NCI-H146 treated with DMSO at 0.1 percent for 48 hours (cell line): Measurements from ENCODE around the gene ERLIN1.
A peak's percentile ranks its signal among the peaks of the same experiment; 100 is the strongest.
"Not testable (repeated sequence)": the region's sequence is repeated elsewhere in the genome, so short reads cannot be mapped to it uniquely, and the experiment has no call there.

Experiments
- DNase-seq: peaks from one replicate; lab custom pipeline; 2025; ENCODE audit not compliant: unreplicated experiment; lab: John Stamatoyannopoulos, UW

The ERLIN1 gene

GRCh38 chr10:100138921-100139496 lies 46.8 kb downstream of the ERLIN1 start:
- no peak for DNase-seq

DNA sequence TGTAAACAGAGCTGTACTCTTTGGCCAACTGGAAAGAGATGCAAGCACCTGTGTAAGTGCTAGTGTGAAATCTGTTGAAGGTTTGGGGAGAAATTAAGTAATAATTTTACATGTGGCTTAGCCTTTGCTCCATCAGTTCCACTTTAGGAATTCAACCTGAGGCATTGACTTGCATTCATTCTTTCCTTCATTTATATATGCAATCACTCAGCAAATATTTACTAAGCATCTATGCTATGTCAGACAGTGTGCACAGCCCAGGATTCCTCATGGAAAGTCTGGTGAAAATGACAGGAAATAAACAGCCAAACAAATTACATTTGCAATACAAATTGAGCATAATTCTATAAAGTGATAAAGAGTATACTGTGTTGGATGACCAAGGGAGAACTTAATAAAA lies 50.3 kb downstream of the ERLIN1 start:
- DNase-seq = no peak

GRCh38 chr10:100133801-100134200 lies 52.0 kb downstream of the ERLIN1 start:
- DNase-seq = no peak

DNA sequence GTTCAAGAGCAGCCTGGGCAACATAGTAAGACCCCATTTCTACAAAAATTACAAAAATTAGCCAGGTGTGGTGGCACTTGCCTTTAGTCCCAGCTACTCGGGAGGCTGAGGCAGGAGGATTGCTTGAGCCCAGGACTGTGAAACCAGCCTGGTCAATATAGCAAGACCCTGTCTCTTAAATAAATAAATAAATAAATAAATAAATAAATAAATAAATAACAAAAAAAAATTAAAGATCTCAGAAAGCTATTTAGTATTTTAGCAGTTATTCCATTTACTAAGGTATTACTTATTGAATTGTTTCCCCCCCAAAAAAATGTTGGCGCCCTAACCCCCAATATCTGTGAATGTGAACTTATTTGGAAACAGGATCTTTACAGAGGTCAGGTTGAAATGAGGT lies 53.4 kb downstream of the ERLIN1 start:
- DNase-seq = no peak

- no peak for DNase-seq
These were observed 54.3 kb downstream of the ERLIN1 start for GRCh38 chr10:100131571-100131970.

GRCh38 chr10:100130831-100131230 lies 55.0 kb downstream of the ERLIN1 start:
- no peak for DNase-seq

DNA sequence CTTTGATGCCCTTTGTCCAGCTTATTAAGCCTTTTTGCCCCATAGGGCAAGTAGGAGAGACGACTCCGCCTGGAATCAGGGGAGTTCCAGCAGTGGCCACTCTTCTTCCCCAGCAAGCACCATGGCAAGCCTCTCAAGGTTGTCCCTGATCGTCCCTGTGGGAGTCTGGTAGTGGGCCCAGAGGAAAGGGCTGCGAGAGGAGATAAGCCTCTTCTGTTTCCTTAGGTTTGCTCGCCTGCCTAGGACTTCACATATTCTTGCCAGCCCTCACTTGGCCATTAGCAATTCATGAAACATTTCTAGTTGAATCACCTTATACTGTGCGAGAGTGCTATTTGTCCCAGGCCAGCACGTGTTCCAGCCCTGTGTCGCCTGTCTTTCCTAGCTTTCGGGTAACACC lies 56.4 kb downstream of the ERLIN1 start:
- no peak for DNase-seq

GRCh38 chr10:100128951-100129350 lies 56.9 kb downstream of the ERLIN1 start:
- no peak for DNase-seq

DNA sequence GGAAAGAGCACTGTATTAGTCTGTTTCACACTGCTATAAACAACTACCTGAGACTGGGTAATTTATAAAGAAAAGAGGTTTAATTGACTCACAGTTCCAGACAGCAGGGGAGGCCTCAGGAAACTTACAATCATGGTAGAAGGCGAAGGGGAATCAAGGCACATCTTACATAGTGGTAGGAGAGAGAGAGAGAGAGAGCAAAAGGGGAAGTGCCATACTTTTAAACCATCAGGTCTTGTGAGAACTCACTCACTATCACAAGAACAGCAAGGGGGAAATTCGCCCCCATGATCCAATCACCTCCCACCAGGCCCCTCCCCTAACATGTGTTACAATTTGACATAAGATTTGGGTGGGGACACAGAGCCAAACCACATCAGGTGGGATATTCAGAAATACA lies 60.5 kb downstream of the ERLIN1 start:
- DNase-seq = not testable (repeated sequence)

- no peak for DNase-seq
These were observed 61.7 kb downstream of the ERLIN1 start for GRCh38 chr10:100124097-100124496.

DNA sequence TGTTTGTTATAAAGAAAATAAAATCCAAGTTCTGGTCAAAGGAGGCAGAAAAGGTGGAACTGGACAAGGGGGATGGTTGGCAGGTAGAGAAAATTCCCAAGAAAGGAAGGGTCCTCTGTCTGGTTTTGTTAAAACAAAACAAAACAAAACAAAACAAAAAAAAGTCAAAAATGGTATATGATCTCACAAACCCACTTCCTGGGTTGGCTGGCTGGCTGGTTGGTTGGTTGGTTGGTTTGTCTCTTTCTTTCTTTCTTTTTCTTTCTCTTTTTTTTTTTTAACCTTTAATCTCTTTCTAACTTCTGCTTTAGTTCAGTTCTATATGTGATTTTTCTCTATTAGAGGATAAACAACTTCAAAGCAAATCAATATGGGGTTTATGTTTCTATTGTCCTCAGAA lies 63.0 kb downstream of the ERLIN1 start:
- no peak for DNase-seq

DNA sequence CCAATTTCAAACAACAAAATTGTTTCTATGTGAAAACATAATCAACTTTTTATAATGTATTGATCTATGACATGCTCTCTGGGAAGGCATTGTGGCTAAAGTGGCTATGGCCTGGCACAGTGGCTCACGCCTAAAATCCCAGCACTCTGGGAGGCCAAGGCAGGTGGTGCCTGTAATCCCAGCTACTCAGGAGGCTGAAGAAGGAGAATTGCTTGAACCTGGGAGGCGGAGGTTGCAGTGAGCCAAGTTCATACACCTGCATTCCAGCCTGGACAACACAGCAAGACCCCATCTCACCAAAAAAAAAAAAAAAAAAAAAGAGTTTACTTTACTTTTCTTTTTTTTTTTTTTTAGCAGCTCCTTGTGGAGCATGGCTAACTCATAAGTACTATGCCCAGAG lies 65.3 kb downstream of the ERLIN1 start:
- no peak for DNase-seq

- no peak for DNase-seq
These were observed 66.1 kb downstream of the ERLIN1 start for GRCh38 chr10:100119726-100120125.

DNA sequence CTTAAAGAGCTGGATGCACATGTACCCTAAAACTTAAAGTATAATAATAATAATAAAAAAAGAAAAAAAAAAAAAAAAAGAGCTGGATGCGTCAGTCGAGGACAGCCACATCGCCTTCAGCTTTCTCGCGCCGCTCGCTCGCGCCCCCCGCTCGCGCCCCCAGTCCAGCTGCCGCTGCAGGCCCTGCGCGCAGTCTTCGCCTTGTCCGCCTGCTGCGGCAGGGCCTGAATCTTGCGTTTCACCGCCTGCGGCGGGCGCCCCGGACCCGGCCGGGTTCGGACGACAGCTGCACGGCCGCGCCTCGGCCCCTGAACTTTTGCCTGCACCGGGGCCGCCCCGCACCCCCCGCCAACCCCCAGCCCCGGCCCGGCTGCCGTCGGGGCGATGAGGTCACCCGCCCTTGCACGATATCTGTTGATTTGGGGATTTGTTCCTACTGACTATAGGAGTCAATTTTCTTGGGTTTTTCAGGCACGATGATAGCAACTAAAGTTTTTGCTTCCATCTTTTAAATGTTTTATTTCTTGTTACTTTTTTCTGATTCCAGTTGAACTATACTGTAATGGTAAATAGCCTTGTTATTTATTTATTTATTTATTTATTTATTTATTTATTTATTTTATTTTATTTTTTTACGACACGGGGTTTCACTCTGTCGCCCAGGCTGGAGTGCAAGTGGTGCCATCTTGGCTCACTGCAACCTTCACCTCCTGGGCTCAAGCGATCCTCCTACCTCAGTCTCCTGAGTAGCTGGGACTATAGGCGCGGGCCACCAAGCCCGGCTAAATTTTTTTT lies 70.7 kb downstream of the ERLIN1 start:
- no peak for DNase-seq

GRCh38 chr10:100114460-100114859 lies 71.4 kb downstream of the ERLIN1 start:
- DNase-seq = no peak

DNA sequence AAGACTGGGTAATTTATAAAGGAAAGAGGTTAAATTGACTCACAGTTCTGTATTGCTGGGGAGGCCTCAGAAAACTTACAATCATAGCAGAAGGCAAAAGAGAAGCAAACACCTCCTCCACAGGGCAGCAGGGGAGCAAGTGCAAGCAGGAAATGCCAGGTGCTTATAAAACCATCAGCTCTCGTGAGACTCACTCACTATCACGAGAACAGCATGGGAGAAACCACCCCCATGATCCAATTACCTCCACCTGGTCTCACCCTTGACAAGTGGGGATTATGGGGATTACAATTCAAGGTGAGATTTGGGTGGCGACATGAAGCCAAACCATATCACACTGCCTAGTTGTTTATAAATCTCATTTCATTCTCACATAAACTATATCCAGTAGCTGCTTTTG lies 76.2 kb downstream of the ERLIN1 start:
- DNase-seq = no peak

DNA sequence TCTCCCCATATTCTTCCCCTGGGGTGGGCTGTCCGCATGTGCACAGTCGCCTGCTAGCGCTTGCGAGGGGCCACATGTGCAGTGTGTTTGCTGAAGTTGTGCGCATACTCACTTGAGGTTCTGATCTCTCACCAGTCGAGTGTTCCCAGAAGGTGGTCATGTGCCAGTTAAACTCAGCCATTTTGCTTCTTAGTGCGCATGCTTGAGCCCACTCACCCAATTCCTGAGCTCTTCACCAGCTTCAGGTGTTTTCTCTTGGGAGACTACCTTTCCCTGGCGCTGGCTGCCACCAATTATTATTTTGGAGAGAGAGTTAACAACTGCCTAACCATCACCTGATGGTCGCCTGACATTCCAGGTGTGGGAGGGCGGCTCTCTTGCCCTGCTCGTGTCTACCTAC lies 79.0 kb downstream of the ERLIN1 start:
- no peak for DNase-seq

- no peak for DNase-seq
These were observed 81.5 kb downstream of the ERLIN1 start for GRCh38 chr10:100104300-100104699.

DNA sequence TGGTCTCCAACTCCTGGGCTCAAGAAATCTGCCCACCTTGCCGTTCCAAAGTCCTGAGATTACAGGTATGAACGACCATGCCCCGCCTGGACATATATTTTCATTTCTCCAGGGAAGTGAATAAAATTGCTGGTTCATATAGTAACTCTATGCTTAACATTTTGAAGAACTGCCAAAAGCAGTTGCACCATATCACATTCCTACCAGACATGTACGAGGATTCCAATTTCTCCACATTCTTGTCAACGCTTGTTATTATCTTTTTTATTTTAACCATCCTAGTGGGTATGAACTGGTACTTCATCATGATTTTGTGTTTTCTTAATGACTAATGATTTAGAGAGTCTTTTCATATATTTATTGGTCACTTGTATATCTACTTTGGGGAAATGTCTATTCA lies 82.2 kb downstream of the ERLIN1 start:
- DNase-seq = no peak

- peak; percentile 4 for DNase-seq
These were observed 84.4 kb downstream of the ERLIN1 start for GRCh38 chr10:100101192-100102076.

DNA sequence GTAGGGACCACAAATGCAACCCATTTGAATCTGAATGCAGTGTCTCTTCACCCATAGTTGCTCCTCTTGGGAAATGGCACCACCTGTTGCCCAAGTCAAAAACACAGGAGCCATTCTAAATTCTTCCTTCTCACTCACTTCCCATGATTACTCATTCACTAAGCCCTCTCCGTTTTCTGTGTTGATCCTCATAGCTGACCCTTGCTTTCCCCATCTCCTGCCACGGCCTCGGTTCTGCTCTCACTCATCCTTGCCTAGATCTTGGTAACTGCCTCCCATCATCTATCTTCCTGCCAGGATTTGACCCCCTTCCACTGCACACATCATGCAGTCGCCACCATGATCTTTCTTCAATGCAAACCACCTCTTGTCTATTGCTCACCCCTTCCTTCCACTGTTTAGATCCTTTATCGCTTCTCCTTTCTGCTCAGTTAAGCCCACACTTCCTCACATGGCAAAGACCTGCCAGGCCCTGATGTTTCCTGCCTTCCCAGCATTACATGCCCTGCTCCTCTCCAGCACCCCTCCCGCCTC lies 85.1 kb downstream of the ERLIN1 start:
- no peak for DNase-seq
